PC-3 (cell line): ENCODE measurements around the gene GALNT18. TPM values are rescaled to one million over a fixed set of nuclear protein-coding genes. Genes with fewer than 3 reads are reported as not detected.

Experiments
- ATAC-seq: fragments of 200-7000 bp; cut with Tn5 transposase; 2 replicates; pipeline ENCODE4 v1.9.1; 2020; ENCODE audit warnings: mild to moderate bottlenecking, moderate library complexity
- BruUV-seq: library from RNA; stranded (reverse); fragments of 400-500 nt; replicated peaks from 2 replicates; lab custom pipeline; 2021; lab: Mats Ljungman, UMichigan
- CTCF ChIA-PET: fragments of 300-600 bp; sonication (Branson Sonifier 250); formaldehyde crosslinking; loops from one replicate; lab custom pipeline; 2022; ENCODE audit warnings: antibody characterized with exemption; lab: Charles Lee
- POLR2A ChIA-PET: fragments of 300-600 bp; sonication (Branson Sonifier 250); formaldehyde crosslinking; loops from one replicate; lab custom pipeline; 2022; ENCODE audit warnings: antibody characterized with exemption; ENCODE audit not compliant: unreplicated experiment; lab: Charles Lee
- DNase-seq: peaks from one replicate; pipeline ENCODE4 v3.0.0-alpha.2; 2015
- H2AFZ ChIP-seq: fragments of 300-600 bp; sonication (generic); 2 replicates; pipeline ENCODE4 v1.6.0; 2016; ENCODE audit warnings: antibody characterized with exemption, low read length
- H3F3A ChIP-seq: fragments of 300-600 bp; sonication (generic); one replicate; pipeline ENCODE4 v1.6.0; 2017; ENCODE audit warnings: antibody characterized with exemption, low read length, control low read depth, mild to moderate bottlenecking; ENCODE audit not compliant: unreplicated experiment
- H3K27ac ChIP-seq: fragments of 300-600 bp; sonication (generic); 2 replicates; pipeline ENCODE4 v1.5.1; 2016; ENCODE audit warnings: mild to moderate bottlenecking, low read length
- H3K27me3 ChIP-seq: fragments of 300-600 bp; sonication (generic); 2 replicates; pipeline ENCODE4 v1.6.1; 2016; ENCODE audit warnings: low read length, mixed read lengths
- H3K36me3 ChIP-seq: fragments of 300-600 bp; sonication (generic); 2 replicates; pipeline ENCODE4 v1.6.1; 2016; ENCODE audit warnings: low read depth, mixed run types, low read length, mixed read lengths
- H3K4me1 ChIP-seq: fragments of 300-600 bp; sonication (generic); 2 replicates; pipeline ENCODE4 v1.5.1; 2016; ENCODE audit warnings: low read length; ENCODE audit not compliant: insufficient read depth
- H3K4me2 ChIP-seq: fragments of 300-600 bp; sonication (generic); 2 replicates; pipeline ENCODE4 v1.6.0; 2016; ENCODE audit warnings: low read length
- H3K4me3 ChIP-seq: fragments of 300-600 bp; sonication (generic); 2 replicates; pipeline ENCODE4 v1.5.1; 2016; ENCODE audit warnings: mild to moderate bottlenecking, low read length, mixed read lengths
- H3K79me2 ChIP-seq: fragments of 300-600 bp; sonication (generic); 2 replicates; pipeline ENCODE4 v1.6.1; 2017; ENCODE audit warnings: low read length, mixed read lengths
- H3K9ac ChIP-seq: fragments of 300-600 bp; sonication (generic); 2 replicates; pipeline ENCODE4 v1.6.0; 2016; ENCODE audit warnings: mild to moderate bottlenecking, low read length
- H3K9me2 ChIP-seq: fragments of 300-600 bp; sonication (generic); replicated peaks from 2 replicates; pipeline ENCODE4 v1.6.1; 2016; ENCODE audit warnings: mixed run types, low read length, mixed read lengths
- H3K9me3 ChIP-seq: fragments of 300-600 bp; sonication (generic); 2 replicates; pipeline ENCODE4 v1.6.1; 2016; ENCODE audit warnings: low read length, mixed read lengths
- H4K20me1 ChIP-seq: fragments of 300-600 bp; sonication (generic); 2 replicates; pipeline ENCODE4 v1.6.1; 2016; ENCODE audit warnings: low read length, mixed read lengths
- EZH2 ChIP-seq: fragments of 300-600 bp; sonication (generic); IDR thresholded peaks from one replicate; pipeline ENCODE4 v1.6.1; 2017; ENCODE audit warnings: antibody characterized with exemption, mild to moderate bottlenecking, low read length; ENCODE audit not compliant: unreplicated experiment
- EZH2phosphoT487 ChIP-seq: fragments of 300-600 bp; sonication (generic); IDR thresholded peaks from 2 replicates; pipeline ENCODE4 v1.6.1; 2018; ENCODE audit warnings: mild to moderate bottlenecking, antibody characterized with exemption, low read length, borderline replicate concordance
- intact Hi-C: fragments of 100-400 bp; cut with micrococcal nuclease; formaldehyde crosslinking; loops from 2 replicates; pipeline ENCODE4 v1.9.0; 2023
- total RNA-seq: library from RNA; depleted of rRNA; stranded (reverse); fragments of >200 nt; gene quantifications from 2 replicates; pipeline ENCODE4 v1.2.3, GENCODE V29; 2014
- TF ChIP-seq, protein P1 (sequence below): fragments of 300-600 bp; sonication (generic); conservative IDR thresholded peaks from 2 replicates; pipeline ENCODE4 v1.5.1; 2017; ENCODE audit warnings: antibody characterized with exemption, low read depth, mild to moderate bottlenecking, low read length

The GALNT18 gene
- total RNA-seq, 1 experiment from 2014 or later, result 34.5 TPM

DNA sequence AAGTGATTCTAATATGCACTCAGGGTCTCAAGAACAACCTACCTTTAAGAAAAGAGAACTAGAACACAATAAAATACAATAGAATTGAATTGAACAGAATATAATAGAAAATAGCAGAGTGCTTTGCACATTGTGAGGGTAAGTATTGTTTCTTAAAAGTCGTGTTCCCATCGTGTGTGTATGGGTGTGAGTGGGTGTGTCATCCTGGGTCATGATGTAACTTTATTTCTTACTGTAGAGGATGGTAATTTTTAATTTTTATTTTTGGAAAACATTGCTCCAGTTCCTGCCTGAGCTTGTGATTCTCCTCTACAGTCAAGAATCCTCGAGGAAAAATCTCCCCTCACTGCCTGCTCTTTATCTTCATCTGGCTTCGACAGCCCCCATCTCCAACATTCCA lies 193.1 kb downstream of the GALNT18 start:
- Histone ChIP-seq H3K9ac (no peak overlapping the region), H2AFZ (no peak overlapping the region), H3K27ac (no peak overlapping the region), H3K4me3 (no peak overlapping the region), H3K9me2 (no peaks in the 10 kb centered on the region), H3K4me2 (no peak overlapping the region), H3K9me3 (no peaks in the 10 kb centered on the region), H3F3A (no peaks in the 10 kb centered on the region), H3K36me3 (no peaks in the 10 kb centered on the region), H3K4me1 (peaks cover 23% of the 10 kb centered on the region), H3K79me2 (no peaks in the 10 kb centered on the region), H4K20me1 (no peaks in the 10 kb centered on the region), H3K27me3 (no peaks in the 10 kb centered on the region)
- DNase-seq, result no peak
- no TSS peak for BruUV-seq
- intact Hi-C loops, result no loop called here
- POLR2A ChIA-PET, result no interaction called here
- CTCF ChIA-PET, result no interaction called here
- TF ChIP-seq EZH2phosphoT487 (no peak), EZH2 (no peak)
- TF ChIP-seq, protein P1, sequence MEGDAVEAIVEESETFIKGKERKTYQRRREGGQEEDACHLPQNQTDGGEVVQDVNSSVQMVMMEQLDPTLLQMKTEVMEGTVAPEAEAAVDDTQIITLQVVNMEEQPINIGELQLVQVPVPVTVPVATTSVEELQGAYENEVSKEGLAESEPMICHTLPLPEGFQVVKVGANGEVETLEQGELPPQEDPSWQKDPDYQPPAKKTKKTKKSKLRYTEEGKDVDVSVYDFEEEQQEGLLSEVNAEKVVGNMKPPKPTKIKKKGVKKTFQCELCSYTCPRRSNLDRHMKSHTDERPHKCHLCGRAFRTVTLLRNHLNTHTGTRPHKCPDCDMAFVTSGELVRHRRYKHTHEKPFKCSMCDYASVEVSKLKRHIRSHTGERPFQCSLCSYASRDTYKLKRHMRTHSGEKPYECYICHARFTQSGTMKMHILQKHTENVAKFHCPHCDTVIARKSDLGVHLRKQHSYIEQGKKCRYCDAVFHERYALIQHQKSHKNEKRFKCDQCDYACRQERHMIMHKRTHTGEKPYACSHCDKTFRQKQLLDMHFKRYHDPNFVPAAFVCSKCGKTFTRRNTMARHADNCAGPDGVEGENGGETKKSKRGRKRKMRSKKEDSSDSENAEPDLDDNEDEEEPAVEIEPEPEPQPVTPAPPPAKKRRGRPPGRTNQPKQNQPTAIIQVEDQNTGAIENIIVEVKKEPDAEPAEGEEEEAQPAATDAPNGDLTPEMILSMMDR, result no peak
- ATAC-seq, result no peak

DNA sequence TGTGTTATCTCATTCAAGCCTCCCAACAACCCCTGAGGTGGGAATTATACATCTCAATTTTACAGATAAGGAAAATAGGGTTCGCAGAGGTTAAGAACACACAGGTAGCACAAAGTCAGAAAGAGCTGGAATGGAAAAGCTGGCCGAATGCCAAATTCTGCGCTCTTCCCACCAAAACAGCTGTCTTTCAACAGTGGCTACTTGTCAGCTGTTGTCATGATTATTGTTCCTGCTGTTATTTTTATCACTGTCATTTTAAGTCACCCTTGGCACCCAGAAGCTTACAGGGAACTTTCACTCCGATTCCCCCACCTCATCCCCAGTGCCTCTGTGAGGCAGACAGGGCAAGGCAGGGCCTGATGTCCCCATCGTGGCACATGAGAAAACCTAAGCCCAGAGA lies 194.3 kb downstream of the GALNT18 start:
- ChIA-PET CTCF (no interaction called here), POLR2A (no interaction called here)
- intact Hi-C loops, result no loop called here
- Histone ChIP-seq H3K4me2 (no peak overlapping the region), H3K27ac (no peak overlapping the region), H3K4me3 (no peak overlapping the region), H3K9me3 (no peaks in the 10 kb centered on the region), H3F3A (no peaks in the 10 kb centered on the region), H3K9ac (no peak overlapping the region), H3K4me1 (peaks cover 19% of the 10 kb centered on the region), H3K9me2 (no peaks in the 10 kb centered on the region), H3K36me3 (no peaks in the 10 kb centered on the region), H2AFZ (no peak overlapping the region), H4K20me1 (no peaks in the 10 kb centered on the region), H3K79me2 (no peaks in the 10 kb centered on the region), H3K27me3 (no peaks in the 10 kb centered on the region)
- BruUV-seq, result no TSS peak
- ATAC-seq, result no peak
- TF ChIP-seq, protein P1, result no peak
- TF ChIP-seq EZH2, result no peak
- DNase-seq, result no peak

DNA sequence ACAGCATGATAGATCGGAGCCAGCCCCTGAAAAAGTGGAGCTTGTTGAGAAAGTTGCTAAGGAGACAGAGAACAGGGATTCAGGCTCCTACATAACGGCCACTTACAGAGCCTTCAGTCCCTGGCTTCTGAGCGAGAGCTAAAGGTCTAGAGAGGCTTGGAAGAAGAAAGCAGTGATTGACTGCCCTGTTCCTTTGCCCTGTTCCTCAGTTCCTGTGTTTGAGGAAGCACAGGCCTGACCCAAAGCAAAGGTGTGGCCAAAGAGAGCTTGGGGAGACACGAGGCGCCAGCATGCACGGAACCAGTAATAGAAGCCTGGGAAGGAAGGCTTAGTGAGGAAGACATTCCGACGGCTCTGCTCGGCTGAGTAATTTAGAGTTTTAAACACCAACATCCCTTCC lies 194.7 kb downstream of the GALNT18 start:
- Histone ChIP-seq H3K27ac (no peak overlapping the region), H3K9ac (no peak overlapping the region), H3K4me1 (peaks cover 19% of the 10 kb centered on the region), H3K27me3 (no peaks in the 10 kb centered on the region), H3K9me3 (no peaks in the 10 kb centered on the region), H3F3A (no peaks in the 10 kb centered on the region), H3K4me3 (no peak overlapping the region), H3K36me3 (no peaks in the 10 kb centered on the region), H3K79me2 (no peaks in the 10 kb centered on the region), H4K20me1 (no peaks in the 10 kb centered on the region), H2AFZ (no peak overlapping the region), H3K4me2 (no peak overlapping the region), H3K9me2 (no peaks in the 10 kb centered on the region)
- POLR2A ChIA-PET, result no interaction called here
- CTCF ChIA-PET, result no interaction called here
- TF ChIP-seq EZH2phosphoT487, result no peak
- no peak for TF ChIP-seq EZH2
- TF ChIP-seq, protein P1, result no peak
- no TSS peak for BruUV-seq
- no peak for ATAC-seq
- intact Hi-C loops, result no loop called here
- DNase-seq, result no peak
